OCI-LY3 (cell line): ENCODE measurements around the gene PPP4R3A.
A peak's percentile ranks its signal among the peaks of the same experiment; 100 is the strongest.

Experiments used
- H2AFZ ChIP-seq: fragments of 200-600, 300-600 bp; shearing (Covaris generic); 2 replicates; pipeline ENCODE4 v1.6.0; 2014; ENCODE audit warnings: antibody characterized with exemption, low read depth, low read length
- H3K27ac ChIP-seq: fragments of 200-600, 300-600 bp; sonication (generic); 2 replicates; pipeline ENCODE4 v1.5.1; 2014; ENCODE audit warnings: mild to moderate bottlenecking, low read length, moderate library complexity, mixed read lengths
- H3K27me3 ChIP-seq: fragments of 200-600, 300-600 bp; sonication (generic); 2 replicates; pipeline ENCODE4 v1.6.1; 2014; ENCODE audit warnings: low read depth, low read length, mixed read lengths
- H3K36me3 ChIP-seq: fragments of 200-600, 300-600 bp; sonication (generic); replicated peaks from 2 replicates; pipeline ENCODE3; 2014; ENCODE audit warnings: low read depth, low read length, mixed read lengths
- H3K4me1 ChIP-seq: fragments of 300-600, 200-600 bp; sonication (generic); 2 replicates; pipeline ENCODE4 v1.6.1; 2014; ENCODE audit warnings: low read length, mixed read lengths
- H3K4me2 ChIP-seq: fragments of 200-600, 300-600 bp; sonication (generic); 2 replicates; pipeline ENCODE4 v1.6.1; 2014; ENCODE audit warnings: low read length, mixed read lengths
- H3K4me3 ChIP-seq: fragments of 300-600, 200-600 bp; sonication (generic); 2 replicates; pipeline ENCODE4 v1.5.1; 2014; ENCODE audit warnings: antibody characterized with exemption, mild to moderate bottlenecking, low read length, moderate library complexity
- H3K79me2 ChIP-seq: fragments of 300-600, 200-600 bp; shearing (Covaris generic); 2 replicates; pipeline ENCODE4 v1.6.1; 2014; ENCODE audit warnings: mild to moderate bottlenecking, low read length, mixed read lengths
- H3K9ac ChIP-seq: fragments of 300-600, 200-600 bp; shearing (Covaris generic); 2 replicates; pipeline ENCODE4 v1.6.0; 2014; ENCODE audit warnings: mild to moderate bottlenecking, low read length, moderate library complexity
- H3K9me3 ChIP-seq: fragments of 200-600, 300-600 bp; shearing (Covaris generic); 2 replicates; pipeline ENCODE4 v1.6.1; 2014; ENCODE audit warnings: low read length, mixed read lengths; ENCODE audit not compliant: insufficient read depth
- H4K20me1 ChIP-seq: fragments of 200-600, 300-600 bp; sonication (generic); 2 replicates; pipeline ENCODE4 v1.6.1; 2016; ENCODE audit warnings: low read length, mixed read lengths; ENCODE audit not compliant: insufficient read depth
- CTCF ChIP-seq: fragments of 200-600, 300-600 bp; sonication (generic); IDR thresholded peaks from 2 replicates; pipeline ENCODE4 v1.5.1; 2014; ENCODE audit warnings: antibody characterized with exemption, low read length, low read depth
- EZH2phosphoT487 ChIP-seq: fragments of 200-600 bp; shearing (Covaris generic); IDR thresholded peaks from 2 replicates; pipeline ENCODE4 v1.6.1; 2018; ENCODE audit warnings: antibody characterized with exemption, mixed run types, low read depth

The PPP4R3A gene

DNA sequence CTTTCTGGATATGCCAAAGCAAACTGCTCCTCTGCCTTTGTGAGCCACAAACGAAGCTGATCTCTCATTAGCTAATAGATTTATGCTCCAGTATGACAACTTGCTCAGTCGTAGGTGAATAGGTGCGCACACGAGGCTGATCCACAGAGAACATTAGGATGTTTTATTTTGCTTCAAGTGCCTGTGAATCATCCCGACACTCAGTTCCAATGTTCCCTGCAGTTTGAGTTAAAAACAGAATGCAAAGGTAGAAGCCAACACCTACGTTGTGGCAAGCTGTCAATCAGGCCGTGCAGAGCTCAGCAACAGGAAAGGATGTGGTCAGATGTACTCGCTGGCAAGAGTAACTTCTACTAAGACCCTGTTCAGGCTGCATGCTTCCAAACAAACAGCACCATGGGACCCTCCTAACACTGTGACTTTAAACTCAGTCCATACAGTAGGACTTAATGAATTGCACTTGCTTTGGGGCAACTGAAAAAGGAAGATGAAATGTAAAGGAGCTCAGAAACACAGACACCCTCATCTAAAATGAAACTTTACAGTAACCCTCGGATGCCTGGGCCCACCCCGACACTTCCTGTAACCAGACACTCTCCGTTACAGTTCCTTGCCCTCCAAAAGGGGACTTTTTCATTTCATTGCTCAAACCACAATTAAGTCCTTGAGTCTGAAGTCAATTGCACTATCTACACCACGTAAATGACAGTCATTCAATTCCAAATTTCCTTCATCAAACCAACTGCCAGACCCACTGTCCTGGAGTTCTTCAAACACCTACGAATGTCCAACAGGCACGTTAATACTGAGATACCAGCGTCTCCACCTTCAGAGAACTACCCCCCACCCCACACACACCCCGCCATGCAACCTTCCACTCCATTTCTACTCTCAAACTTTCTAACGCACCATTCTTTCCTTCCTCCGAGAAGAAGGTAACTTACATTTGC is 94.0 kb downstream of the PPP4R3A start:
- Histone ChIP-seq H2AFZ (no peak overlapping the region), H3K4me2 (peak overlapping the region; percentile 99), H3K4me3 (peak overlapping the region; percentile 85), H3K9ac (peak overlapping the region; percentile 90), H3K36me3 (peaks cover 35% of the 10 kb centered on the region), H3K27ac (peak overlapping the region; percentile 92), H3K27me3 (no peaks in the 10 kb centered on the region), H3K9me3 (no peaks in the 10 kb centered on the region), H3K79me2 (peaks cover 63% of the 10 kb centered on the region), H3K4me1 (peaks cover 60% of the 10 kb centered on the region), H4K20me1 (peaks cover 40% of the 10 kb centered on the region)
- TF ChIP-seq CTCF = no peak
- no peak for TF ChIP-seq EZH2phosphoT487

GRCh38 chr14:91414475-91414833 is 95.7 kb downstream of the PPP4R3A start:
- no peak overlapping the region for H3K27ac ChIP-seq
- H3K9ac ChIP-seq = peak overlapping the region; percentile 90; the same call in 1 of the 2 replicates

DNA sequence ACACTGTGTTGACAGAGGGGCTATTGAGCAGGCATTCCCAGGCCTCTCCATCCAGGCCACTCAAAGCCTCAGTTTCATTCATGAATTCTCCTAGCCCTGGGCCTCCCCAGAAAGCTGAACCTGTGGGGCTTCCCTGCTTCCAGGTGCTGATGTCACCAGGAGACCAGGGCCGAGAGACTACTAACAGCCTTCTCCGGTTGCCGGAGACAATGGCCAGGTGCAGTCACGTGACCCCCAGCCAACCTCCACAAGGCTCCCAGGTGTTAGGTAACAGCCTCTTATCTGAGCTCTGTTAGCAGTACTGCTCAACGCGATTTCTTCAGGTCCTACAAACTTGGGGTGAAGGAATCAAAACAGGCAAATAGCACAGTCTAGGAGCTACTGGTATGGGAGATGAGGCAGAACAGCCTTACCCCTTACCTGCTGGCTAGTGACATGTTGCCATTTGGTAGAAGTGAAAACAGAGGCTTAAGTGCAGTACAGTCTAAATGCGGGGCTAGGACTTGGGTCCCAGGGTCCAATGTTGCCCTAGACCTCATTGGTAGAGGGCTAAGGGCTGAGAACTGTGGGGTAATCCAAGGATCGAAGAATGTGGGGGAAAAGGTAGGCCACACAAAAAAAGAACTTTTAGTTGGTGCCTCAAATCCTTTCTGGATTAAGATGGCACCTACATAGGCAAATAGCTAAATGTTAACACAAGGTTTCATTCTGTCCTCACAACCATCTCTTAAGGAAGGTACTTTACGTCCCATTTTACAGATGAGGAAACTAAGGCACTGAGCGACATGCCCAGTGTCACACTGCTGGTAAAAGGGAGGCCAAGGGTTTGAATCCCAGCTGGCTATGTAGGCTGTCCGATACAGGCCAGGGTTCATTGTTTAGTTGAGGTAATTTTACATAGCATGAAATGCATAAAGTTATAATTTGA is 96.3 kb downstream of the PPP4R3A start:
- Histone ChIP-seq H3K9ac (peak overlapping the region; percentile 90; the same call in 1 of the 2 replicates), H4K20me1 (peaks cover 63% of the 10 kb centered on the region), H3K4me1 (peaks cover 68% of the 10 kb centered on the region), H3K27me3 (no peaks in the 10 kb centered on the region), H3K36me3 (peaks cover 50% of the 10 kb centered on the region), H3K9me3 (no peaks in the 10 kb centered on the region), H2AFZ (no peak overlapping the region), H3K79me2 (peaks cover 86% of the 10 kb centered on the region), H3K4me2 (peak overlapping the region; percentile 99), H3K27ac (no peak overlapping the region), H3K4me3 (peak overlapping the region; percentile 85)
- no peak for TF ChIP-seq CTCF
- no peak for TF ChIP-seq EZH2phosphoT487

More at GRCh38 chr14:91414475-91414833, 95.7 kb downstream of the PPP4R3A start:
- Histone ChIP-seq H4K20me1 (peaks cover 56% of the 10 kb centered on the region), H3K4me3 (peak overlapping the region; percentile 85), H3K9me3 (no peaks in the 10 kb centered on the region), H3K79me2 (peaks cover 79% of the 10 kb centered on the region), H3K36me3 (peaks cover 47% of the 10 kb centered on the region), H3K27me3 (no peaks in the 10 kb centered on the region), H3K4me2 (peak overlapping the region; percentile 99), H3K4me1 (peaks cover 75% of the 10 kb centered on the region), H2AFZ (no peak overlapping the region)
- TF ChIP-seq EZH2phosphoT487 (no peak), CTCF (no peak)
